ENCODE results near the gene ZGPAT.
"Not testable (repeated sequence)": the region's sequence is repeated elsewhere in the genome, so short reads cannot be mapped to it uniquely, and the experiment has no call there.

Gene ZGPAT

DNA sequence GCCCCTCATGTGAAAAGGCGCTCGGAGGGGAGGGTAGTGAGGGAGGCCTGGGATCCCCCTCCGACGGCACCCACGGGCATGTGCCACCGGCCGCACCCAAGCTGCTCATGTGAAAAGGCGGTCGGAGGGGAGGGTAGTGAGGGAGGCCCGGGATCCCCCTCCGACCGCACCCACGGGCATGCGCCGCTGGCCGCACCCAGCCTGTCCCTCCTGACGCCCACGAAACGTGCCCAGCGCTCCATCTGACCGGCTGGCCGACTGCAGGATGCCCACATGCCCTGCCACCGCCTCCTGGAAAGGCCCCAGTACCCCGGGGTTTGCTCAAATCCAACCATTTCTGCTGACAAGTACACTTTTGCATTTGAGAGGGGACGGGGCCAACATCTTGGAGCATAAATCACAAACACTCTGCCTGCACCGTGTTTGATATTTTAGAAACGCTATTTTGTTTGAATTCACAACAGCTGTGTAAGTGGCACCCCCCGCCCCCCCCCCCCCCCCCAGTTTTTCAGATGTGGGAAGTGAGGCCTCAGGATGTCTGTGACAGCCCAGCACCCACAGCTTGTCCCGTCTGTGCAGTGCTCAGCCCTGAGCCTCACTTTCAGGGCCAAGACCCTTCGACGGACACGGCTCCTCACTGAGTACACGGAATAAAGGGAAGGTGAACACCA, 65.9 kb downstream of the ZGPAT start:
- Histone ChIP-seq H3F3A (ENCODE audit: insufficient read depth, low read length) (no peaks in the 10 kb centered on the region), H4K20me1 (ENCODE audit: insufficient read depth, low read length) (no peaks in the 10 kb centered on the region), H3K27ac (ENCODE audit: low read depth, low read length, poor library complexity, severe bottlenecking) (no peak overlapping the region), H3K36me3 (ENCODE audit: insufficient read depth, low read length) (peaks cover 4% of the 10 kb centered on the region; the same call in 1 of the 2 replicates), H3K4me1 (ENCODE audit: insufficient read depth, low read length, severe bottlenecking) (peaks cover 6% of the 10 kb centered on the region), H3K79me2 (ENCODE audit: insufficient read depth, low read length) (no peaks in the 10 kb centered on the region), H3K9ac (ENCODE audit: low read length) (no peak overlapping the region), H3K9me2 (ENCODE audit: low read depth, low read length) (no peaks in the 10 kb centered on the region), H3K4me3 (ENCODE audit: low read depth, low read length, poor library complexity, severe bottlenecking) (no peak overlapping the region), H2AFZ (ENCODE audit: low read length) (no peak overlapping the region), H3K9me3 (ENCODE audit: low read length) (no peaks in the 10 kb centered on the region), H3K27me3 (ENCODE audit: insufficient read depth, low read length) (peaks cover 8% of the 10 kb centered on the region; the same call in 1 of the 2 replicates), H3K4me2 (ENCODE audit: low read length) (no peak overlapping the region)
- no peak for TF ChIP-seq EZH2 (IDR thresholded peaks at IDR 0.05; ENCODE audit: borderline replicate concordance, low read length)
- TF ChIP-seq, protein P1, sequence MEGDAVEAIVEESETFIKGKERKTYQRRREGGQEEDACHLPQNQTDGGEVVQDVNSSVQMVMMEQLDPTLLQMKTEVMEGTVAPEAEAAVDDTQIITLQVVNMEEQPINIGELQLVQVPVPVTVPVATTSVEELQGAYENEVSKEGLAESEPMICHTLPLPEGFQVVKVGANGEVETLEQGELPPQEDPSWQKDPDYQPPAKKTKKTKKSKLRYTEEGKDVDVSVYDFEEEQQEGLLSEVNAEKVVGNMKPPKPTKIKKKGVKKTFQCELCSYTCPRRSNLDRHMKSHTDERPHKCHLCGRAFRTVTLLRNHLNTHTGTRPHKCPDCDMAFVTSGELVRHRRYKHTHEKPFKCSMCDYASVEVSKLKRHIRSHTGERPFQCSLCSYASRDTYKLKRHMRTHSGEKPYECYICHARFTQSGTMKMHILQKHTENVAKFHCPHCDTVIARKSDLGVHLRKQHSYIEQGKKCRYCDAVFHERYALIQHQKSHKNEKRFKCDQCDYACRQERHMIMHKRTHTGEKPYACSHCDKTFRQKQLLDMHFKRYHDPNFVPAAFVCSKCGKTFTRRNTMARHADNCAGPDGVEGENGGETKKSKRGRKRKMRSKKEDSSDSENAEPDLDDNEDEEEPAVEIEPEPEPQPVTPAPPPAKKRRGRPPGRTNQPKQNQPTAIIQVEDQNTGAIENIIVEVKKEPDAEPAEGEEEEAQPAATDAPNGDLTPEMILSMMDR (IDR thresholded peaks at IDR 0.05; ENCODE audit: low read length) = no peak

DNA sequence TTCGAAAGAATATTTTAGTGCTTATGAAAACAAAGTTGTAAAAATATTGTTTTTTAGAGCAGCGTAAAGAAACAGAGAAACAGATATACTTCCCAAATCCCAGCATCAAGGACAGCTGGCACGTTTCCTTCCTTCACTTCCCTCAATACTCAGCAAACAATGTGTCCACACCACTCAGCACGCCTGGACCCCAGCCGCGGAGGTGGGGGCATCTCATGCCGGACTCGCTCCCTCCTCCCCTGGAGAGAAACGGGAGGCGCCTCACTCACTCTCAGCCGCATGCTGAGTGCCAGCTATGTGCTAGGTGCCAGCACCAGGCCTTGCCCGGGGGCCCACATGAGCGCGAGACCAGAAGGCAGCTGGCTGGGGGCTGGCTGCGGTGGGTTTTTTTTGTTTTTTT, 66.5 kb downstream of the ZGPAT start:
- H3K4me3 ChIP-seq (ENCODE audit: low read depth, low read length, poor library complexity, severe bottlenecking) = no peak overlapping the region
- no peak overlapping the region for H2AFZ ChIP-seq (ENCODE audit: low read length)
- no peaks in the 10 kb centered on the region for H3K9me2 ChIP-seq (ENCODE audit: low read depth, low read length)
- H3K79me2 ChIP-seq (ENCODE audit: insufficient read depth, low read length) = no peaks in the 10 kb centered on the region
- H3F3A ChIP-seq (ENCODE audit: insufficient read depth, low read length) = no peaks in the 10 kb centered on the region
- H3K36me3 ChIP-seq (ENCODE audit: insufficient read depth, low read length) = peaks cover 4% of the 10 kb centered on the region; the same call in 1 of the 2 replicates
- H4K20me1 ChIP-seq (ENCODE audit: insufficient read depth, low read length) = no peaks in the 10 kb centered on the region
- no peaks in the 10 kb centered on the region for H3K9me3 ChIP-seq (ENCODE audit: low read length)
- peaks cover 6% of the 10 kb centered on the region for H3K4me1 ChIP-seq (ENCODE audit: insufficient read depth, low read length, severe bottlenecking)
- H3K9ac ChIP-seq (ENCODE audit: low read length) = no peak overlapping the region
- TF ChIP-seq, protein P1 (IDR thresholded peaks at IDR 0.05; ENCODE audit: low read length) = no peak
- no peak for TF ChIP-seq EZH2 (IDR thresholded peaks at IDR 0.05; ENCODE audit: borderline replicate concordance, low read length)
- H3K27me3 ChIP-seq (ENCODE audit: insufficient read depth, low read length) = peaks cover 8% of the 10 kb centered on the region; the same call in 1 of the 2 replicates
- H3K27ac ChIP-seq (ENCODE audit: low read depth, low read length, poor library complexity, severe bottlenecking) = no peak overlapping the region
- H3K4me2 ChIP-seq (ENCODE audit: low read length) = no peak overlapping the region

DNA sequence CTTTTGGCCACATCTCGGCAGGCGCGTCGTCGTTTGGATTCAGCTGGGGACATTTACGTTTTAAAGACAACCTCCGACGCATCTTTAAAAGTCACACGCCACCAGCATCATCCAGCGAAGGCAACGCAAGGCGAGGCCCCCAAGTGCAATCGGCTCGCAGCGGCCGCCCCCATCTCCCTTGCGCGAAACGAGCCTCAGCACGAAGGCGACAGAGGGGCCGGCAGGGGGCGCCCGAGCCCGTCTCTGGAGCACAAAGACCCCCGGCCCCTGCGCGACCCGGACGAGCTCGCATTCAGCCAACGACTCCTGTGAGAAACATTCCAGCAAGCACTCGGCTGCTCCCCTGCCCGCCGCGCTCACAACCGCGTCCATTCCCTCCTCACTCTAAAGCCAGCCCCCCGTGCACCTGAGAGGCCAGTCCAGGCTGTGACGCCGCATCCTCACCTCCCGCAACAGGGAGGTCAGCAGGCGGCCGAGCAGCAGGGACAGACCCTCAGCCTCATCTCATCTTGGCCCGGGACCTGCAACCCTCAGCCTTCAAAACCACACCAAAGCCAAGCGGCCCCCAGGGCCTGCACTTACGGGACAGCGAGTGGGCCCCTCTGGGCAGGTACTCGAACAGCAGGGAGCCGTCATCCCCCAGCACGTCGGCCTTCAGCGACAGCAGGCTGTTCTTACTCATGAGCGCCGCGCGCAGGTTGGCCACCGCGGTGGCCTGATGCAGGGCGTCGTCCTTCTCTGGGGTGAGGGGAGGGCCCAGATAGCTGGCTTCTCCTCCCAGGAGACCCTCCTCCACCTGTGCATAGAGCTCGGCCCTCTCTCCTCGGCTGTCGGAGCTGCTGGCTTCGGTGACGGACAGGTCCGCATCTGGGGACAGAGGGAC, 67.5 kb downstream of the ZGPAT start:
- H3F3A ChIP-seq (ENCODE audit: insufficient read depth, low read length) = no peaks in the 10 kb centered on the region
- H3K9me2 ChIP-seq (ENCODE audit: low read depth, low read length) = no peaks in the 10 kb centered on the region
- H3K36me3 ChIP-seq (ENCODE audit: insufficient read depth, low read length) = peaks cover 4% of the 10 kb centered on the region; the same call in 1 of the 2 replicates
- no peak overlapping the region for H3K9ac ChIP-seq (ENCODE audit: low read length)
- H4K20me1 ChIP-seq (ENCODE audit: insufficient read depth, low read length) = no peaks in the 10 kb centered on the region
- H3K9me3 ChIP-seq (ENCODE audit: low read length) = no peaks in the 10 kb centered on the region
- H3K4me2 ChIP-seq (ENCODE audit: low read length) = no peak overlapping the region
- no peaks in the 10 kb centered on the region for H3K79me2 ChIP-seq (ENCODE audit: insufficient read depth, low read length)
- peaks cover 8% of the 10 kb centered on the region; the same call in 1 of the 2 replicates for H3K27me3 ChIP-seq (ENCODE audit: insufficient read depth, low read length)
- no peak overlapping the region for H3K4me3 ChIP-seq (ENCODE audit: low read depth, low read length, poor library complexity, severe bottlenecking)
- H2AFZ ChIP-seq (ENCODE audit: low read length) = no peak overlapping the region
- TF ChIP-seq EZH2 (IDR thresholded peaks at IDR 0.05; ENCODE audit: borderline replicate concordance, low read length) = no peak
- TF ChIP-seq, protein P1 (IDR thresholded peaks at IDR 0.05; ENCODE audit: low read length) = peak; percentile 54
- peaks cover 6% of the 10 kb centered on the region for H3K4me1 ChIP-seq (ENCODE audit: insufficient read depth, low read length, severe bottlenecking)
- no peak overlapping the region for H3K27ac ChIP-seq (ENCODE audit: low read depth, low read length, poor library complexity, severe bottlenecking)

DNA sequence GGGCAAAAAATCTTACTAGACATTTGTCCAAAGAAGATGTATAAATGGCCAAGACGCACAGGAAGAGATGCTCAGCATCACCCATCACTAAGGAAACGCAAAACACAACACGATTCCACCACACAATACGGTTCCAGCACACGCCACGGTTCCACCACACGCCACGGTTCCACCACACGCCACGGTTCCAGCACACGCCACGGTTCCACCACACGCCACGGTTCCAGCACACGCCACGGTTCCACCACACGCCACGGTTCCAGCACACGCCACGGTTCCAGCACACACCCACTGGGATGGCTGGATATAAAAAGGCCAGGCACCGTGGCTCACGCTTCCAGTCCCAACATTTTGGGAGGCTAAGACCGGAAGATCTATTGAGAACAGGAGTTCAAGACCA, 69.0 kb downstream of the ZGPAT start:
- H3K9me3 ChIP-seq (ENCODE audit: low read length); H3K27me3 ChIP-seq (ENCODE audit: insufficient read depth, low read length); H3F3A ChIP-seq (ENCODE audit: insufficient read depth, low read length); H3K9ac ChIP-seq (ENCODE audit: low read length); H4K20me1 ChIP-seq (ENCODE audit: insufficient read depth, low read length); H3K36me3 ChIP-seq (ENCODE audit: insufficient read depth, low read length); H3K4me2 ChIP-seq (ENCODE audit: low read length); H2AFZ ChIP-seq (ENCODE audit: low read length); H3K4me3 ChIP-seq (ENCODE audit: low read depth, low read length, poor library complexity, severe bottlenecking); H3K9me2 ChIP-seq (ENCODE audit: low read depth, low read length); H3K27ac ChIP-seq (ENCODE audit: low read depth, low read length, poor library complexity, severe bottlenecking); H3K4me1 ChIP-seq (ENCODE audit: insufficient read depth, low read length, severe bottlenecking); H3K79me2 ChIP-seq (ENCODE audit: insufficient read depth, low read length): not testable (repeated sequence)
